HepG2 (cell line): ENCODE measurements around the gene KANK4. TPM values are rescaled to one million over a fixed set of nuclear protein-coding genes. Genes with fewer than 3 reads are reported as not detected.

Experiments used
- ATF7 ChIP-seq, 2 experiments: fragments of 450-650 bp in 1 of 2; sonication (generic) in 1 of 2; formaldehyde crosslinking in 1 of 2; IDR thresholded peaks; 2 replicates each; pipeline versions ENCODE4 v1.4.0 to v1.6.1; 2016 to 2020; ENCODE audit warnings: antibody characterized with exemption in 1 of 2, mild to moderate bottlenecking in 1 of 2, missing genetic modification reagents in 1 of 2
- FOSL1 ChIP-seq: sonication (generic); formaldehyde crosslinking; IDR thresholded peaks from 2 replicates; pipeline ENCODE4 v1.9.0; 2021; ENCODE audit warnings: missing genetic modification reagents, borderline replicate concordance
- GFI1 ChIP-seq: sonication (generic); formaldehyde crosslinking; IDR thresholded peaks from 2 replicates; pipeline ENCODE4 v1.5.0; 2020; ENCODE audit warnings: missing genetic modification reagents, mild to moderate bottlenecking, borderline replicate concordance
- HOXD1 ChIP-seq: sonication (generic); formaldehyde crosslinking; IDR thresholded peaks from 2 replicates; pipeline ENCODE4 v1.5.0; 2020; ENCODE audit warnings: missing genetic modification reagents
- MAFG ChIP-seq: sonication (generic); formaldehyde crosslinking; IDR thresholded peaks from 2 replicates; pipeline ENCODE4 v1.5.1; 2020; ENCODE audit warnings: mild to moderate bottlenecking, missing genetic modification reagents
- NR2F1 ChIP-seq, 2 experiments: fragments of 450-650 bp in 1 of 2; formaldehyde crosslinking in 1 of 2; IDR thresholded peaks; 2 replicates each; pipeline versions ENCODE4 v1.5.0 to v1.6.1; 2016 to 2020; ENCODE audit warnings: mild to moderate bottlenecking in 1 of 2, missing compliant biosample characterization in 1 of 2, missing genetic modification reagents in 1 of 2, moderate library complexity in 1 of 2
- NR2F2 ChIP-seq: IDR thresholded peaks from 2 replicates; pipeline ENCODE4 v1.6.1; 2012; ENCODE audit warnings: low read depth, inconsistent platforms, borderline replicate concordance
- REPIN1 ChIP-seq: sonication (generic); formaldehyde crosslinking; IDR thresholded peaks from 2 replicates; pipeline ENCODE4 v1.8.0; 2022; ENCODE audit warnings: missing genetic modification reagents, low read depth, mild to moderate bottlenecking, borderline replicate concordance
- SP5 ChIP-seq: IDR thresholded peaks from 2 replicates; pipeline ENCODE4 v1.6.1; 2016; ENCODE audit warnings: low read depth, borderline replicate concordance
- SPEN ChIP-seq: sonication (generic); formaldehyde crosslinking; IDR thresholded peaks from 2 replicates; pipeline ENCODE4 v1.5.1; 2020; ENCODE audit warnings: low read depth, mild to moderate bottlenecking, missing genetic modification reagents
- TCF7 ChIP-seq: sonication (generic); IDR thresholded peaks from 2 replicates; pipeline ENCODE4 v1.6.1; 2016; ENCODE audit warnings: antibody characterized with exemption, low read depth
- THAP11 ChIP-seq: IDR thresholded peaks from 2 replicates; pipeline ENCODE4 v1.6.1; 2016; ENCODE audit warnings: missing biosample characterization, missing genetic modification reagents
- TRIM24 ChIP-seq: sonication (generic); formaldehyde crosslinking; IDR thresholded peaks from 2 replicates; pipeline ENCODE4 v1.8.0; 2022; ENCODE audit warnings: mild to moderate bottlenecking, missing genetic modification reagents
- ZNF292 ChIP-seq: sonication (generic); formaldehyde crosslinking; IDR thresholded peaks from 2 replicates; pipeline ENCODE4 v1.8.1; 2022; ENCODE audit warnings: mild to moderate bottlenecking, low read depth, missing genetic modification reagents, borderline replicate concordance
- ZNF296 ChIP-seq: sonication (generic); formaldehyde crosslinking; conservative IDR thresholded peaks from 2 replicates; pipeline ENCODE4 v1.5.0; 2020; ENCODE audit warnings: mild to moderate bottlenecking, missing genetic modification reagents
- ZNF83 ChIP-seq: sonication (generic); formaldehyde crosslinking; IDR thresholded peaks from 2 replicates; pipeline ENCODE4 v1.4.0; 2020; ENCODE audit warnings: missing genetic modification reagents, mild to moderate bottlenecking, borderline replicate concordance
- polyA plus RNA-seq, 8 experiments: library from polyadenylated mRNA; depleted of rRNA in 3 of 8; stranded (reverse) in 7 of 8; unstranded in 1 of 8; fragments of >200 nt; fragmentation: Illumina TruSeq in 4 of 8; extraction: Trizol in 4 of 8; gene quantifications; 2 replicates each; pipeline versions ENCODE4 v1.2.1 to v1.2.3, GENCODE V29; 2011 to 2016; ENCODE audit warnings: low read depth in 4 of 8, missing spikeins in 1 of 8, mixed read lengths in 1 of 8; ENCODE audit not compliant: insufficient read depth in 1 of 8
- total RNA-seq, 5 experiments: library from RNA; depleted of rRNA; stranded (reverse); fragments of >200 nt; fragmentation: Illumina TruSeq; extraction: Trizol; gene quantifications; 2 replicates each; pipeline ENCODE4 v1.2.3, GENCODE V29; 2016; ENCODE audit warnings: low read depth in 1 of 5
- TF ChIP-seq, protein P1 (sequence below): sonication (generic); formaldehyde crosslinking; IDR thresholded peaks from 2 replicates; pipeline ENCODE4 v1.5.1; 2020; ENCODE audit warnings: mild to moderate bottlenecking, missing genetic modification reagents, moderate library complexity
- TF ChIP-seq, protein P2 (sequence below): sonication (generic); formaldehyde crosslinking; IDR thresholded peaks from 2 replicates; pipeline ENCODE4 v1.8.0; 2022; ENCODE audit warnings: mild to moderate bottlenecking, missing genetic modification reagents; ENCODE audit not compliant: insufficient replicate concordance
- TF ChIP-seq, protein P3 (sequence below): fragments of 450-650 bp; IDR thresholded peaks from 2 replicates; pipeline ENCODE4 v1.6.1; 2017

The KANK4 gene
- total and polyA plus RNA-seq, 2 of the 13 experiments (the other 11 are each of a cell fraction or from before 2014, with no cell fraction given): 16.1 to 25.7 TPM

DNA sequence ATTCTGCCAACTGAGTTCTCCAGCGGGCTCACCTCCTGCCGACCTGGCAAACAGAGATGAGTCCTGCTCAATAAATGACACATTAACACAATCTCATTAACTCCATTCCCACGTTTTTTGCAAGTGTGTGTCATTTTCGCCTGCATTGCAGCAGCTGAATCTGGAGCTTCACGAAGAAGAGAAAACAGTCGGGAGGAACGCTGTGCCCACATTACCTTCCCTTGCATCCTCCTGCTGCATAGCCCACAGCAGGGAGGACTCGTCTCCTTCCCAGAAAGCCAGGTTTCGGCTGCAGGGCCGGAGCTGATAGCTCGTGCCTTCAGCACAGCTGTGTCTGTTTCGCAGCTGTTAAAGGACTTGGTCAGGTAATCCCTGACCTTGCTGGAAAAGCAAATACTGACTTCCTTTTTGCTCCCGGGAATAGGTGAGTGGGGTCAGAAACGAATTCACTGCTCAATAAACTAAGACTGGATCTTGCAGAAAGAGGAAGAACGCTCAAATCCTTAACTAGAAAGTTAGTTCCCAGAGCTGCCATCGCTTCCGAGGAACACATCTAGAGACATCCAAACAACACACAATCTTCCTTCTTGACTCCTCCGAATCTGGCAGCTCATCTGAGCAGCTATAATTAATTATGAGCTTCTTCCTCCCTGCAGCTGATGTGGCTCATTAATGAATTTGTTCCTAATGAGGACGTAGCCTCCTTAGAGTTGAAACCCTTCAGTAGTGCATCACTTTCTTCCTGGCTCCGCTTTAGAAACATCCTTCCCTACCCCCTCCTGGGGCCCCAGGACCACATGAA, 33.0 kb downstream of the KANK4 start (continued):
- TF ChIP-seq, protein P1, sequence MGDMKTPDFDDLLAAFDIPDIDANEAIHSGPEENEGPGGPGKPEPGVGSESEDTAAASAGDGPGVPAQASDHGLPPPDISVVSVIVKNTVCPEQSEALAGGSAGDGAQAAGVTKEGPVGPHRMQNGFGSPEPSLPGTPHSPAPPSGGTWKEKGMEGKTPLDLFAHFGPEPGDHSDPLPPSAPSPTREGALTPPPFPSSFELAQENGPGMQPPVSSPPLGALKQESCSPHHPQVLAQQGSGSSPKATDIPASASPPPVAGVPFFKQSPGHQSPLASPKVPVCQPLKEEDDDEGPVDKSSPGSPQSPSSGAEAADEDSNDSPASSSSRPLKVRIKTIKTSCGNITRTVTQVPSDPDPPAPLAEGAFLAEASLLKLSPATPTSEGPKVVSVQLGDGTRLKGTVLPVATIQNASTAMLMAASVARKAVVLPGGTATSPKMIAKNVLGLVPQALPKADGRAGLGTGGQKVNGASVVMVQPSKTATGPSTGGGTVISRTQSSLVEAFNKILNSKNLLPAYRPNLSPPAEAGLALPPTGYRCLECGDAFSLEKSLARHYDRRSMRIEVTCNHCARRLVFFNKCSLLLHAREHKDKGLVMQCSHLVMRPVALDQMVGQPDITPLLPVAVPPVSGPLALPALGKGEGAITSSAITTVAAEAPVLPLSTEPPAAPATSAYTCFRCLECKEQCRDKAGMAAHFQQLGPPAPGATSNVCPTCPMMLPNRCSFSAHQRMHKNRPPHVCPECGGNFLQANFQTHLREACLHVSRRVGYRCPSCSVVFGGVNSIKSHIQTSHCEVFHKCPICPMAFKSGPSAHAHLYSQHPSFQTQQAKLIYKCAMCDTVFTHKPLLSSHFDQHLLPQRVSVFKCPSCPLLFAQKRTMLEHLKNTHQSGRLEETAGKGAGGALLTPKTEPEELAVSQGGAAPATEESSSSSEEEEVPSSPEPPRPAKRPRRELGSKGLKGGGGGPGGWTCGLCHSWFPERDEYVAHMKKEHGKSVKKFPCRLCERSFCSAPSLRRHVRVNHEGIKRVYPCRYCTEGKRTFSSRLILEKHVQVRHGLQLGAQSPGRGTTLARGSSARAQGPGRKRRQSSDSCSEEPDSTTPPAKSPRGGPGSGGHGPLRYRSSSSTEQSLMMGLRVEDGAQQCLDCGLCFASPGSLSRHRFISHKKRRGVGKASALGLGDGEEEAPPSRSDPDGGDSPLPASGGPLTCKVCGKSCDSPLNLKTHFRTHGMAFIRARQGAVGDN (CRISPR knock-in tag): peak; percentile 71
- TF ChIP-seq THAP11 (no peak), TRIM24 (CRISPR knock-in tag) (no peak), GFI1 (peak; percentile 29; the same call in 1 of the 2 replicates), ZNF296 (CRISPR knock-in tag) (no peak), SPEN (0 out of 2 replicates have a peak, but pooled peaks have one; percentile 52), ZNF292 (peak; percentile 54; the same call in 1 of the 2 replicates), SP5 (CRISPR knock-in tag) (no peak), MAFG (no peak), FOSL1 (CRISPR knock-in tag) (no peak), HOXD1 (CRISPR knock-in tag) (no peak), ZNF83 (CRISPR knock-in tag) (no peak), REPIN1 (0 out of 2 replicates have a peak, but pooled peaks have one; percentile 43), TCF7 (no peak), NR2F2 (peak; percentile 71; the same call in 1 of the 2 replicates), NR2F1 (CRISPR knock-in tag; IDR thresholded peaks at IDR 0.05) (peak in 1 of 2 experiments; percentile 68; a peak in 2 of 4 replicates), ATF7 (IDR thresholded peaks at IDR 0.05) (no peak), ATF7 (CRISPR knock-in tag; IDR thresholded peaks at IDR 0.05) (no peak)
- TF ChIP-seq, protein P2, sequence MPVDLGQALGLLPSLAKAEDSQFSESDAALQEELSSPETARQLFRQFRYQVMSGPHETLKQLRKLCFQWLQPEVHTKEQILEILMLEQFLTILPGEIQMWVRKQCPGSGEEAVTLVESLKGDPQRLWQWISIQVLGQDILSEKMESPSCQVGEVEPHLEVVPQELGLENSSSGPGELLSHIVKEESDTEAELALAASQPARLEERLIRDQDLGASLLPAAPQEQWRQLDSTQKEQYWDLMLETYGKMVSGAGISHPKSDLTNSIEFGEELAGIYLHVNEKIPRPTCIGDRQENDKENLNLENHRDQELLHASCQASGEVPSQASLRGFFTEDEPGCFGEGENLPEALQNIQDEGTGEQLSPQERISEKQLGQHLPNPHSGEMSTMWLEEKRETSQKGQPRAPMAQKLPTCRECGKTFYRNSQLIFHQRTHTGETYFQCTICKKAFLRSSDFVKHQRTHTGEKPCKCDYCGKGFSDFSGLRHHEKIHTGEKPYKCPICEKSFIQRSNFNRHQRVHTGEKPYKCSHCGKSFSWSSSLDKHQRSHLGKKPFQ (CRISPR knock-in tag): no peak
- TF ChIP-seq, protein P3, sequence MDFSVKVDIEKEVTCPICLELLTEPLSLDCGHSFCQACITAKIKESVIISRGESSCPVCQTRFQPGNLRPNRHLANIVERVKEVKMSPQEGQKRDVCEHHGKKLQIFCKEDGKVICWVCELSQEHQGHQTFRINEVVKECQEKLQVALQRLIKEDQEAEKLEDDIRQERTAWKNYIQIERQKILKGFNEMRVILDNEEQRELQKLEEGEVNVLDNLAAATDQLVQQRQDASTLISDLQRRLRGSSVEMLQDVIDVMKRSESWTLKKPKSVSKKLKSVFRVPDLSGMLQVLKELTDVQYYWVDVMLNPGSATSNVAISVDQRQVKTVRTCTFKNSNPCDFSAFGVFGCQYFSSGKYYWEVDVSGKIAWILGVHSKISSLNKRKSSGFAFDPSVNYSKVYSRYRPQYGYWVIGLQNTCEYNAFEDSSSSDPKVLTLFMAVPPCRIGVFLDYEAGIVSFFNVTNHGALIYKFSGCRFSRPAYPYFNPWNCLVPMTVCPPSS: no peak
